Activated CD4-positive, alpha-beta T cell treated with anti-CD3 and anti-CD28 coated beads, Interleukin-2, amount 10 ng/mL, durations not matched to agents 24 days and 14 days (primary cell): ENCODE data around the gene SCN5A. TPM values are rescaled to one million over a fixed set of nuclear protein-coding genes. Genes with fewer than 3 reads are reported as not detected.

Source experiments
- DNase-seq: peaks from one replicate; pipeline ENCODE4 v3.0.0; 2022
- H3K27ac Mint-ChIP-seq: one replicate; pipeline ENCODE4 v1.8.0; 2022; ENCODE audit warnings: mild to moderate bottlenecking, mixed read lengths
- H3K27me3 Mint-ChIP-seq: one replicate; pipeline ENCODE4 v1.8.0; 2022; ENCODE audit warnings: mixed read lengths
- H3K36me3 Mint-ChIP-seq: one replicate; pipeline ENCODE4 v1.8.0; 2022; ENCODE audit warnings: low read depth, mild to moderate bottlenecking, mixed read lengths
- H3K4me1 Mint-ChIP-seq: one replicate; pipeline ENCODE4 v1.8.0; 2021; ENCODE audit warnings: mixed read lengths
- H3K4me3 Mint-ChIP-seq: one replicate; pipeline ENCODE4 v1.8.0; 2022; ENCODE audit warnings: mild to moderate bottlenecking, moderate library complexity, mixed read lengths
- H3K9me3 Mint-ChIP-seq: one replicate; pipeline ENCODE4 v1.8.0; 2021; ENCODE audit warnings: mixed read lengths
- intact Hi-C: fragments of 100-400 bp; cut with micrococcal nuclease; formaldehyde crosslinking; loops from one replicate; pipeline ENCODE4 v1.15.1; 2023
- total RNA-seq: library from RNA; stranded (reverse); gene quantifications from 2 replicates; pipeline ENCODE4 v1.2.3, GENCODE V29; 2022

Gene SCN5A
- total RNA-seq, 1 donor from 2014 or later = not detected

GRCh38 chr3:38519651-38520050 is 129.8 kb downstream of the SCN5A start:
- DNase-seq = peak; percentile 84
- Mint-ChIP-seq H3K36me3 (peaks cover 17% of the 10 kb centered on the region), H3K4me1 (peaks cover 25% of the 10 kb centered on the region), H3K27me3 (no peaks in the 10 kb centered on the region), H3K9me3 (no peaks in the 10 kb centered on the region), H3K27ac (peak overlapping the region; percentile 68), H3K4me3 (peak overlapping the region; percentile 65)
- intact Hi-C loops = loop anchor here (2.0 to 10.0 kb wide), 3 partner anchors 23 to 485 kb away; partner anchors contain the start of gene EXOG

DNA sequence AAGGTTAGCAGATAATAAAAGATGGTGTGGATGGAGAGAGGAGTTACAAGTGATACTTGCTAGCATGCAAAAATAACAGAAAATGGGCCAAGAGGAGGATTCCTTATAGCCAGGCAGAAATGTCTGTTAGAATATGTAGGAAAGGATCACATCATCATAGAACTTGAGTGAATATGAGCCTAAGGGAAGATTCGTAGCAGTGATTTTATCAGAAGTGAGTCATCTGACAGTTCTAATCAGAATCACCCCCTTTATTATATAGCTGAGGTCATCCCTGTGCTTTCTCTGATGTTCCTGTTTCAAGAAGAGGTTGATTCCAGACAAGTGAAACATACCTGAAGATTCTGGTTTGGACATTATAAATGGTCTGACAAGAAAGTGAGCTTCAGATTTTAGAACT is 130.5 kb downstream of the SCN5A start:
- DNase-seq = no peak
- H3K27me3 Mint-ChIP-seq = no peaks in the 10 kb centered on the region
- peaks cover 25% of the 10 kb centered on the region for H3K4me1 Mint-ChIP-seq
- H3K27ac Mint-ChIP-seq = no peak overlapping the region
- intact Hi-C loops = no loop called here
- H3K9me3 Mint-ChIP-seq = no peaks in the 10 kb centered on the region
- peaks cover 16% of the 10 kb centered on the region for H3K36me3 Mint-ChIP-seq
- H3K4me3 Mint-ChIP-seq = no peak overlapping the region

DNA sequence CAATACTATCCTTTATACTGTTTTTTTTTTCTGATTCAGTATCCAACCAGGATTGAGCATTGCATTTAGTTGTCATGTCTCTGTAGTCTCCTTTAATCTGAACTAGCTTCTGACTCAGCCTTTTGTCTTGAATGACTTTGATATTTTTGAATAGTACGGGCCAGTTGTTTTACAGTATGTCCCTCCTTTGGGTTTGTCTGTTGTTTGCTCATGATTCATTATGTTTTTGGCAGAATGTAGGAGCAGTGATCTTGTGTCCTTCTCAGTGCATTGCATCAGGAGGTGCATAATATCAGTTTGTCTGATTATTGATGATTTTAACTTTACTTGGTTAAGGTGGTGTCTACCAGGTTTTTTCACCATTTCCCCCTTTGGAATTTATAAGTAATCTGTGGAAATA is 132.8 kb downstream of the SCN5A start:
- H3K4me3 Mint-ChIP-seq = no peak overlapping the region
- H3K27ac Mint-ChIP-seq = no peak overlapping the region
- DNase-seq = no peak
- peaks cover 19% of the 10 kb centered on the region for H3K36me3 Mint-ChIP-seq
- intact Hi-C loops = no loop called here
- no peaks in the 10 kb centered on the region for H3K27me3 Mint-ChIP-seq
- H3K9me3 Mint-ChIP-seq = no peaks in the 10 kb centered on the region
- peaks cover 25% of the 10 kb centered on the region for H3K4me1 Mint-ChIP-seq

DNA sequence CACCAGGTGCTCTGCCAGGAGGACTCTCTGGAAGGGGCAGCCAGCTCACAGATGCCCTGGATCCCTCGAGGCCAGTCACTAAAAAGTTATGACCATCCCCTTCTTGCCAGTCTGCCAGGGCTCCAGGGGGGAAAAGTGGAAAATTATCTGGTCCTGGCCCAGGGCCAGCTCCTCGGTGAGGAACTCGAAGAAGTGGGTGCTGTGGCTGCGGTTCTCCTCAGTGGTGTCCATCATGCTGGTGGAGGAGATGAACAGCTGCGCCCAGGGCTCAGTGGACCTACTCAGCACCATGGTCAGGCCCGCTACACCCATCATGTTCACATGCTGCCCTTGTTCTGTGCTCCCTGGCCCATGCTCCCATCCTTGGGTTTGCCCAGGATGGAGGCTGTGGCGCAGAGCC is 134.1 kb downstream of the SCN5A start:
- intact Hi-C loops = no loop called here
- no peak overlapping the region for H3K4me3 Mint-ChIP-seq
- no peaks in the 10 kb centered on the region for H3K9me3 Mint-ChIP-seq
- H3K27me3 Mint-ChIP-seq = no peaks in the 10 kb centered on the region
- H3K36me3 Mint-ChIP-seq = peaks cover 21% of the 10 kb centered on the region
- DNase-seq = peak; percentile 50
- peaks cover 15% of the 10 kb centered on the region for H3K4me1 Mint-ChIP-seq
- H3K27ac Mint-ChIP-seq = no peak overlapping the region

DNA sequence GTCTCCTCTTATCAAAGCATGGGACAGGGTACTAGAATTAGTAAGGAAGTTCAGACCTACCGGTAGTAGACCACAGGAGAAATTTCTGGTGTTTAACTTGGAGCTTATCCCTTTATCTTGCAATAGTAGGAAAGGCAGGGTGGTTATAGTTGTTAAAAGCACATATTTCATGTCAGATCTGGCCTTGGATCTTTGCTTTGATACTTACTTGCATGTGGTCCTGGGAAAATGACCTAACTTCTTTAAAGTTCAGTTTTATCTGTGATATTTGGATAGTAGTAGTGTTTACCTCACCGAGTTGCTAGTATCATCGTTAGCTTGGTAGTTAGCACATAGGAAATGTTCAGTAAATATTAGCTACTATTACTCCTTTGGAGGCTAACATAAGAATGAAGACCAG is 137.9 kb downstream of the SCN5A start:
- Mint-ChIP-seq H3K9me3 (no peaks in the 10 kb centered on the region), H3K27ac (no peak overlapping the region), H3K4me3 (no peak overlapping the region), H3K4me1 (peaks cover 2% of the 10 kb centered on the region), H3K27me3 (no peaks in the 10 kb centered on the region), H3K36me3 (peaks cover 30% of the 10 kb centered on the region)
- intact Hi-C loops = no loop called here
- no peak for DNase-seq

- peaks cover 2% of the 10 kb centered on the region for H3K4me1 Mint-ChIP-seq
- intact Hi-C loops = no loop called here
- no peak overlapping the region for H3K4me3 Mint-ChIP-seq
- no peaks in the 10 kb centered on the region for H3K9me3 Mint-ChIP-seq
- no peaks in the 10 kb centered on the region for H3K27me3 Mint-ChIP-seq
- no peak overlapping the region for H3K27ac Mint-ChIP-seq
- peaks cover 29% of the 10 kb centered on the region for H3K36me3 Mint-ChIP-seq
- DNase-seq = no peak
Measured at GRCh38 chr3:38510631-38511030, 138.9 kb downstream of the SCN5A start.

- peaks cover 31% of the 10 kb centered on the region for H3K36me3 Mint-ChIP-seq
- intact Hi-C loops = no loop called here
- H3K9me3 Mint-ChIP-seq = no peaks in the 10 kb centered on the region
- no peak overlapping the region for H3K4me3 Mint-ChIP-seq
- no peaks in the 10 kb centered on the region for H3K27me3 Mint-ChIP-seq
- H3K4me1 Mint-ChIP-seq = peaks cover 2% of the 10 kb centered on the region
- DNase-seq = no peak
- no peak overlapping the region for H3K27ac Mint-ChIP-seq
Measured at GRCh38 chr3:38509732-38510131, 139.8 kb downstream of the SCN5A start.

DNA sequence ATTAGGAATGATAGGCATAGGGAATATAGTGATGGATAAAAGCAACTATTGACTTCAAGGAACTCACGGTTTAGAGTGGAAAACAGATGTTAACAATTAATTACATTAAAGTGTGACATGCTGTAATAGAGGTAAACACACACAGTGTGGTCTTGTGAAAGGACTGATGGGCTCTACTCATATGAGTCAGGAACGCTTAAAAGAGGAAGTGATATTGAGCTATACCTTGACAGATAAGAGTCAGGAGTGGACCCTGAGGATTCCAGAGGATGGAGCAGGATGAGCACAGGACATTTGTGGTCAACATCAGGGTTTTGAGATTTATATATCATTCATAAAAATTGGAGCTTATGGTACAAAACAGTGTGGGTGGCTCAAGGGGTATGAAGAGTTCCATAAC is 142.4 kb downstream of the SCN5A start:
- Mint-ChIP-seq H3K27me3 (no peaks in the 10 kb centered on the region), H3K36me3 (peaks cover 33% of the 10 kb centered on the region), H3K27ac (no peak overlapping the region)

DNA sequence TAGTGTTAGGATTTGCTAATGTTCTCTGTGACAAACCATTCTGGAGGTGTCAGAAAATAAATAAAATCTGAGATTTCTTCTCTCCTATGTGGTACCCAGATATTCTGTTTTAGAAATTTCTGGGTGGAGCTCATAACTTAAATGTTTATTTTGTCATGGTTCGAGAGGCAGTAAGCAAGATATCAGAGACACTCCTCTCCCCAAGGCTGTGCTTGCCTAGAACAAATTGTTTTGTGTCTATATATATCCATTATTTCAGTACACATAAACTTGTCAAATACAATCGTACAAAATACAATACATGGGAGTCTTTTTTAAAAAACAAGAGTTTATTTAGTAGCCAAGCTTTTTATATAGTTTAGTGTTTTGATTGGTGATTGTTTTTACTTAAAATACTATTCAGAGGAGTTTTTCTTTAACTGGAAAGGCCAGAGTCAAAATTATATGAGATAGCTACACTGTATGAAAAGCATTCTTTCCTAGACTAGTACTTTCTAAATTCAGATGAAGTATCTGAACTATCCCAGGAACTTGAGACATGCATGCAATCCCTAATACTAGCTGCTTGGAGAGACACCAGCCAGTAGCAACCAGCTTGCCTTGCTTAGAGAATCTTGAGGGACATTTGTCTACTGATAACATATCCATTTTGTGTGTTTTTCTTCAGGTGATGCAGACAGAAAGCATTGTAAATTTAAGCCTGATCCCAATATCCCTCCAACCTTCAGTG is 148.6 kb downstream of the SCN5A start:
- H3K27ac Mint-ChIP-seq = no peak overlapping the region
- no peak overlapping the region for H3K4me3 Mint-ChIP-seq
- H3K36me3 Mint-ChIP-seq = peaks cover 41% of the 10 kb centered on the region
- peaks cover 23% of the 10 kb centered on the region for H3K4me1 Mint-ChIP-seq
- no peak for DNase-seq
- no peaks in the 10 kb centered on the region for H3K27me3 Mint-ChIP-seq
- intact Hi-C loops = no loop called here
- no peaks in the 10 kb centered on the region for H3K9me3 Mint-ChIP-seq

More for the DNA sequence above, 142.4 kb downstream of the SCN5A start:
- intact Hi-C loops = no loop called here
- H3K9me3 Mint-ChIP-seq = no peaks in the 10 kb centered on the region
- H3K4me1 Mint-ChIP-seq = peaks cover 2% of the 10 kb centered on the region
- H3K4me3 Mint-ChIP-seq = no peak overlapping the region
- no peak for DNase-seq

Other genes with a start within 250 kb of the SCN5A start
- 12.2 and 12.6 TPM in 2 replicates for gene ACVR2B, start 195.8 kb downstream of the SCN5A start, total RNA-seq
- 18.0 and 20.8 TPM in 2 replicates for gene EXOG, start 153.3 kb downstream of the SCN5A start, total RNA-seq
- not detected in 2 replicates for gene SCN10A, start 166.5 kb upstream of the SCN5A start, total RNA-seq